HepG2 (cell line): Measurements from ENCODE around the gene TRPM6. TPM values are rescaled to one million over a fixed set of nuclear protein-coding genes. Genes with fewer than 3 reads are reported as not detected.

ENCODE experiments used
- ATAC-seq: fragments of 200-7000 bp; cut with Tn5 transposase; 3 replicates; pipeline ENCODE4 v1.9.1; 2020; ENCODE audit warnings: mild to moderate bottlenecking, moderate library complexity
- BruUV-seq: library from RNA; stranded (reverse); fragments of 400-500 nt; replicated peaks from 2 replicates; lab custom pipeline; 2021; lab: Mats Ljungman, UMichigan
- CTCF ChIA-PET: fragments of 300-600 bp; formaldehyde crosslinking; extraction: SDS; loops from one replicate; lab custom pipeline; 2021; ENCODE audit warnings: low total read pairs, inconsistent platforms, low intra/inter-chr PET ratio; lab: Yijun Ruan, JAX
- POLR2A ChIA-PET: fragments of 350-600 bp; sonication (Branson Sonifier 250); formaldehyde crosslinking; loops from one replicate; lab custom pipeline; 2020; ENCODE audit warnings: antibody characterized with exemption, inconsistent platforms; lab: Yijun Ruan, JAX
- DNase-seq: peaks from one replicate; pipeline ENCODE4 v3.0.0-alpha.2; 2015; ENCODE audit warnings: low spot score
- FAIRE-seq: peaks from 3 replicates; lab custom pipeline; 2011; peaks lifted over from hg19 to GRCh38; lab: Jason Lieb, UNC
- H2AFZ ChIP-seq: one replicate; pipeline ENCODE4 v1.6.1; 2011; ENCODE audit warnings: low read length, inconsistent platforms
- H3K27ac ChIP-seq: fragments of 300-600 bp; 3 replicates; pipeline ENCODE4 v1.8.0; 2011; ENCODE audit warnings: mixed run types, mild to moderate bottlenecking, mixed read lengths, low read length, inconsistent platforms; ENCODE audit not compliant: insufficient read depth; ENCODE audit errors: extremely low read length
- H3K27me3 ChIP-seq, 2 experiments: fragments of 200-600 bp in 1 of 2; 2 replicates in 1 of 2; 3 replicates in 1 of 2; pipeline versions ENCODE4 v1.6.0 to v1.8.0; 2011; ENCODE audit warnings: low read length in 2 of 2, mild to moderate bottlenecking in 2 of 2, moderate library complexity in 2 of 2, inconsistent platforms in 1 of 2; ENCODE audit not compliant: insufficient read depth in 2 of 2, control insufficient read depth in 1 of 2
- H3K36me3 ChIP-seq, 2 experiments: fragments of 200-600 bp in 1 of 2; replicated peaks in 1 of 2; 2 replicates in 1 of 2; 3 replicates in 1 of 2; pipeline versions ENCODE4 v1.5.1 to v1.8.0; 2011; ENCODE audit warnings: low read length in 2 of 2, inconsistent platforms in 1 of 2; ENCODE audit not compliant: insufficient read depth in 2 of 2, control insufficient read depth in 1 of 2
- H3K4me1 ChIP-seq: 2 replicates; pipeline ENCODE4 v1.5.1; 2012; ENCODE audit warnings: low read length, inconsistent platforms; ENCODE audit not compliant: insufficient read depth
- H3K4me2 ChIP-seq: 2 replicates; pipeline ENCODE4 v1.6.0; 2011; ENCODE audit warnings: low read depth, low read length, inconsistent platforms
- H3K4me3 ChIP-seq, 3 experiments: fragments of 200-600 bp in 1 of 3; sonication (generic), shearing (Covaris generic) in 1 of 3; replicated peaks in 1 of 3; 2 replicates each; pipeline ENCODE4 v1.5.1; 2011 to 2016; ENCODE audit warnings: low read length in 3 of 3, inconsistent platforms in 2 of 3, low read depth in 2 of 3, mild to moderate bottlenecking in 2 of 3, control low read depth in 1 of 3, mixed read lengths in 1 of 3; ENCODE audit not compliant: insufficient read depth in 1 of 3
- H3K79me2 ChIP-seq: one replicate; pipeline ENCODE4 v1.6.1; 2011; ENCODE audit warnings: low read length, inconsistent platforms; ENCODE audit not compliant: insufficient read depth
- H3K9ac ChIP-seq: 2 replicates; pipeline ENCODE4 v1.6.0; 2011; ENCODE audit warnings: mild to moderate bottlenecking, low read depth, low read length, inconsistent platforms; ENCODE audit not compliant: insufficient read depth
- H3K9me3 ChIP-seq: 2 replicates; pipeline ENCODE4 v1.5.1; 2012; ENCODE audit warnings: mild to moderate bottlenecking, low read length
- H4K20me1 ChIP-seq: 2 replicates; pipeline ENCODE4 v1.6.0; 2011; ENCODE audit warnings: inconsistent platforms, mild to moderate bottlenecking, low read length, moderate library complexity; ENCODE audit not compliant: insufficient read depth
- ELF3 ChIP-seq: IDR thresholded peaks from 2 replicates; pipeline ENCODE4 v1.6.1; 2016; ENCODE audit warnings: missing genetic modification reagents, missing compliant biosample characterization
- KLF6 ChIP-seq: IDR thresholded peaks from 2 replicates; pipeline ENCODE4 v1.8.0; 2016; ENCODE audit warnings: missing biosample characterization, missing genetic modification reagents
- MEIS2 ChIP-seq: sonication (generic); formaldehyde crosslinking; IDR thresholded peaks from 2 replicates; pipeline ENCODE4 v1.9.0; 2021; ENCODE audit warnings: mild to moderate bottlenecking, missing genetic modification reagents
- NFATC3 ChIP-seq: sonication (generic); formaldehyde crosslinking; IDR thresholded peaks from 2 replicates; pipeline ENCODE4 v1.5.1; 2020; ENCODE audit warnings: mild to moderate bottlenecking, missing genetic modification reagents
- SRSF4 ChIP-seq: fragments of 200-400 bp; formaldehyde crosslinking; IDR thresholded peaks from one replicate; pipeline ENCODE4 v1.6.1; 2018; ENCODE audit warnings: mild to moderate bottlenecking, low read depth, low read length, moderate library complexity; ENCODE audit not compliant: poor library complexity, severe bottlenecking
- ZFP1 ChIP-seq: IDR thresholded peaks from 2 replicates; pipeline ENCODE4 v1.6.1; 2016
- ZNF17 ChIP-seq: sonication (generic); formaldehyde crosslinking; IDR thresholded peaks from 2 replicates; pipeline ENCODE4 v1.5.0; 2020; ENCODE audit warnings: mild to moderate bottlenecking, missing genetic modification reagents
- ZNF703 ChIP-seq: sonication (generic); formaldehyde crosslinking; IDR thresholded peaks from 2 replicates; pipeline ENCODE4 v1.5.1; 2020; ENCODE audit warnings: missing genetic modification reagents, mild to moderate bottlenecking, moderate library complexity, borderline replicate concordance
- ZNF746 ChIP-seq: sonication (generic); formaldehyde crosslinking; IDR thresholded peaks from 2 replicates; pipeline ENCODE4 v1.8.0; 2022; ENCODE audit warnings: mild to moderate bottlenecking, missing genetic modification reagents
- WGBS: methylation state at CpG from one replicate; pipeline ENCODE4 v1.1.6; 2017; ENCODE audit warnings: low lambda C conversion rate; 5-methylcytosine and 5-hydroxymethylcytosine counted together
- in situ Hi-C: cut with HindIII; loops from 2 replicates; pipeline ENCODE4 v1.10.0; 2017; ENCODE audit warnings: low pct_unique_long_range_greater_than_20kb; ENCODE audit not compliant: extremely low pct_ligation_motif_present
- intact Hi-C: fragments of 100-400 bp; cut with micrococcal nuclease; formaldehyde crosslinking; loops from one replicate; pipeline ENCODE4 v1.10.0; 2022; ENCODE audit not compliant: unreplicated experiment
- polyA plus RNA-seq, 8 experiments: library from polyadenylated mRNA; depleted of rRNA in 3 of 8; stranded (reverse) in 7 of 8; unstranded in 1 of 8; fragments of >200 nt; fragmentation: Illumina TruSeq in 4 of 8; extraction: Trizol in 4 of 8; gene quantifications; 2 replicates each; pipeline versions ENCODE4 v1.2.1 to v1.2.3, GENCODE V29; 2011 to 2016; ENCODE audit warnings: low read depth in 4 of 8, missing spikeins in 1 of 8, mixed read lengths in 1 of 8; ENCODE audit not compliant: insufficient read depth in 1 of 8
- total RNA-seq, 5 experiments: library from RNA; depleted of rRNA; stranded (reverse); fragments of >200 nt; fragmentation: Illumina TruSeq; extraction: Trizol; gene quantifications; 2 replicates each; pipeline ENCODE4 v1.2.3, GENCODE V29; 2016; ENCODE audit warnings: low read depth in 1 of 5
- TF ChIP-seq, protein P1 (sequence below): sonication (generic); formaldehyde crosslinking; IDR thresholded peaks from 2 replicates; pipeline ENCODE4 v1.9.0; 2021; ENCODE audit warnings: missing genetic modification reagents, borderline replicate concordance

Gene TRPM6
- total and polyA plus RNA-seq, 2 of the 13 experiments (the other 11 are each of a cell fraction or from before 2014, with no cell fraction given): 0.01 to 0.09 TPM

DNA sequence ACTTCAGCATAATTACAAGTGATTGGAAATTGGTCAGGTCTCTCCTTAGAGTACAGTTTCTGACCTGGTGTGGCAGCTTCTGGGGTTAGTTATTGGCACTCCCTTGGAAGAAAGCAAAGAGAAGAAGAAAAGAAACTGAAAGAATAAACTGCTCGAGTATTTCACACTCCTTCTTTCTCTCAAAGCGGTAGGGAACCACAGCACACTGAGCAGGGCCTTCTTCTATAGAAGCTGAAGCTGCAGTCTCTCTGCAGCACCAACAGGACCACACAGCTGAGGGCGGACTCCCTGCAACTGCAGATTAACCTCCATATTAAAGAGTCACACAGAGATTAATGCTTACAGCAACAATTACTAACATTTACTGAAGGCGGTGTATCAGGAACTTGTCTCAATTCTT, 152.0 kb downstream of the TRPM6 start:
- no peak overlapping the region for H3K27ac ChIP-seq
- intact Hi-C loops: no loop called here
- in situ Hi-C loops: no loop called here
- no peaks in the 10 kb centered on the region for H3K9me3 ChIP-seq
- H3K79me2 ChIP-seq: no peaks in the 10 kb centered on the region
- H2AFZ ChIP-seq: no peak overlapping the region
- ATAC-seq (no peak), DNase-seq (no peak), FAIRE-seq (no peak)
- H3K4me3 ChIP-seq: no peak overlapping the region
- no peaks in the 10 kb centered on the region for H3K27me3 ChIP-seq
- no peak for TF ChIP-seq ZNF17 (CRISPR knock-in tag)
- no peak for TF ChIP-seq SRSF4
- TF ChIP-seq, protein P1, sequence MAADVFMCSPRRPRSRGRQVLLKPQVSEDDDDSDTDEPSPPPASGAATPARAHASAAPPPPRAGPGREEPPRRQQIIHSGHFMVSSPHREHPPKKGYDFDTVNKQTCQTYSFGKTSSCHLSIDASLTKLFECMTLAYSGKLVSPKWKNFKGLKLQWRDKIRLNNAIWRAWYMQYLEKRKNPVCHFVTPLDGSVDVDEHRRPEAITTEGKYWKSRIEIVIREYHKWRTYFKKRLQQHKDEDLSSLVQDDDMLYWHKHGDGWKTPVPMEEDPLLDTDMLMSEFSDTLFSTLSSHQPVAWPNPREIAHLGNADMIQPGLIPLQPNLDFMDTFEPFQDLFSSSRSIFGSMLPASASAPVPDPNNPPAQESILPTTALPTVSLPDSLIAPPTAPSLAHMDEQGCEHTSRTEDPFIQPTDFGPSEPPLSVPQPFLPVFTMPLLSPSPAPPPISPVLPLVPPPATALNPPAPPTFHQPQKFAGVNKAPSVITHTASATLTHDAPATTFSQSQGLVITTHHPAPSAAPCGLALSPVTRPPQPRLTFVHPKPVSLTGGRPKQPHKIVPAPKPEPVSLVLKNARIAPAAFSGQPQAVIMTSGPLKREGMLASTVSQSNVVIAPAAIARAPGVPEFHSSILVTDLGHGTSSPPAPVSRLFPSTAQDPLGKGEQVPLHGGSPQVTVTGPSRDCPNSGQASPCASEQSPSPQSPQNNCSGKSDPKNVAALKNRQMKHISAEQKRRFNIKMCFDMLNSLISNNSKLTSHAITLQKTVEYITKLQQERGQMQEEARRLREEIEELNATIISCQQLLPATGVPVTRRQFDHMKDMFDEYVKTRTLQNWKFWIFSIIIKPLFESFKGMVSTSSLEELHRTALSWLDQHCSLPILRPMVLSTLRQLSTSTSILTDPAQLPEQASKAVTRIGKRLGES (CRISPR knock-in tag): no peak
- TF ChIP-seq MEIS2 (CRISPR knock-in tag): no peak
- no peak for TF ChIP-seq ELF3 (CRISPR knock-in tag)
- H4K20me1 ChIP-seq: no peaks in the 10 kb centered on the region
- WGBS: 75% methylated on average over 3 of the region's 4 CpGs
- no peak overlapping the region for H3K4me2 ChIP-seq
- CTCF ChIA-PET: no interaction called here
- BruUV-seq: no TSS peak
- no peak overlapping the region for H3K9ac ChIP-seq
- no peaks in the 10 kb centered on the region for H3K4me1 ChIP-seq
- POLR2A ChIA-PET: no interaction called here
- H3K36me3 ChIP-seq: no peaks in the 10 kb centered on the region

DNA sequence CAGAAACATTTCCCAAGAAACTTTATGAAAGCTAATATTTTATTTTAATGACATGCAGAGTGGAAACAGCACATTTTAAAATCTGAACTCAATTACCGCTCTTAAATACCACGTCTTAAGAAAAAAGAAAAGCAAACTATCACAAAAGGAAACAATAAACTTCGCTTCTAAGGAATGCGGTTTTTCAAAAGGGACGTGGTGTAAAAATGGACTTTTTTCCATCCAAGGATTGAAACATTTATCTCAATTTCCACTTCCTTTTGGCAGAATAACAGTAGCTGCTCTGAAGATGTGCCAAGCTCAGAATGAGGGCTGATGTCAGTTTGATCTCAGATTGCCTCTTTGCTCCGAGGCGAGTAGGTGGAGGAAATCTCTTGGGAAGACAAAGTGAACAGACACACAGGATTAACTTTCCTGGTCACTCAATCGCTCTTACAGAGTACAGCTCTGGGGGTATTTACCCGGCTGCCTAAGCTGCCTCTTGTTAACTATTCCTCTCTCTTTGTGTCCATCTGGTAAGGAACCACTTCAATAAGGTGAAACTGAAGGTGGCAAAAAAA, 158.5 kb downstream of the TRPM6 start:
- POLR2A ChIA-PET: no interaction called here
- TF ChIP-seq KLF6 (no peak), ZFP1 (CRISPR knock-in tag) (no peak), NFATC3 (no peak), ZNF703 (CRISPR knock-in tag) (no peak), ZNF746 (no peak)
- TF ChIP-seq, all 625 proteins: peak for 0
- in situ Hi-C loops (no loop called here), intact Hi-C loops (no loop called here)
- H4K20me1 ChIP-seq: no peaks in the 10 kb centered on the region
- no peak overlapping the region for H3K4me2 ChIP-seq
- no peaks in the 10 kb centered on the region for H3K4me1 ChIP-seq
- H3K27ac ChIP-seq: no peak overlapping the region
- CTCF ChIA-PET: no interaction called here
- H3K36me3 ChIP-seq: no peaks in the 10 kb centered on the region
- DNase-seq (no peak), FAIRE-seq (no peak), ATAC-seq (no peak)
- H2AFZ ChIP-seq: no peak overlapping the region
- no peak overlapping the region for H3K9ac ChIP-seq
- no TSS peak for BruUV-seq
- H3K27me3 ChIP-seq: no peaks in the 10 kb centered on the region
- no peaks in the 10 kb centered on the region for H3K79me2 ChIP-seq
- H3K4me3 ChIP-seq: no peak overlapping the region
- WGBS: 53% methylated on average over 9 of the region's 9 CpGs
- H3K9me3 ChIP-seq: no peaks in the 10 kb centered on the region
